CD8-positive, alpha-beta memory T cell (primary cell): ENCODE results near the gene DIP2B. TPM values are rescaled to one million over a fixed set of nuclear protein-coding genes. Genes with fewer than 3 reads are reported as not detected.
"Not testable (repeated sequence)": the region's sequence is repeated elsewhere in the genome, so short reads cannot be mapped to it uniquely, and the experiment has no call there.

Experiments
- CTCF ChIA-PET: fragments of 350-600 bp; sonication (Branson Sonifier 250); formaldehyde crosslinking; loops from one replicate; lab custom pipeline; 2021; ENCODE audit warnings: antibody characterized with exemption; lab: Charles Lee
- POLR2A ChIA-PET: fragments of 350-600 bp; sonication (Branson Sonifier 250); formaldehyde crosslinking; loops from one replicate; lab custom pipeline; 2021; ENCODE audit warnings: antibody characterized with exemption; lab: Charles Lee
- DNase-seq, 5 donors: peaks; one replicate each; pipeline versions ENCODE4 v3.0.0 to v3.0.0-alpha.2; 2020 to 2022; ENCODE audit warnings: mixed read lengths in 1 of 5
- H3K27ac ChIP-seq: one replicate; pipeline ENCODE4 v1.7.0; 2013; ENCODE audit warnings: low read depth, mild to moderate bottlenecking, low read length, moderate library complexity
- H3K27me3 ChIP-seq: 2 replicates; pipeline ENCODE4 v1.7.0; 2013; ENCODE audit warnings: low read length, mild to moderate bottlenecking; ENCODE audit not compliant: insufficient read depth, poor library complexity, severe bottlenecking
- H3K36me3 ChIP-seq: 2 replicates; pipeline ENCODE4 v1.7.0; 2013; ENCODE audit warnings: mild to moderate bottlenecking, low read length, moderate library complexity; ENCODE audit not compliant: insufficient read depth
- H3K4me1 ChIP-seq: 2 replicates; pipeline ENCODE4 v1.7.0; 2013; ENCODE audit warnings: mild to moderate bottlenecking, low read length, moderate library complexity; ENCODE audit not compliant: insufficient read depth
- H3K4me3 ChIP-seq: 2 replicates; pipeline ENCODE4 v1.7.0; 2013; ENCODE audit warnings: mild to moderate bottlenecking, low read length
- H3K9me3 ChIP-seq: 2 replicates; pipeline ENCODE4 v1.7.0; 2013; ENCODE audit warnings: mild to moderate bottlenecking, low read length
- H3K27ac Mint-ChIP-seq, 8 donors: one replicate each; pipeline ENCODE4 v1.8.0; 2020 to 2021; ENCODE audit warnings: mixed read lengths in 8 of 8, mild to moderate bottlenecking in 6 of 8, inconsistent platforms in 3 of 8, moderate library complexity in 3 of 8
- H3K27me3 Mint-ChIP-seq, 2 donors: one replicate each; pipeline ENCODE4 v1.8.0; 2020 to 2021; ENCODE audit warnings: mixed read lengths in 2 of 2, mild to moderate bottlenecking in 1 of 2, moderate library complexity in 1 of 2
- H3K36me3 Mint-ChIP-seq, 3 donors: one replicate each; pipeline ENCODE4 v1.8.0; 2020 to 2021; ENCODE audit warnings: mixed read lengths in 3 of 3, inconsistent platforms in 1 of 3, mild to moderate bottlenecking in 1 of 3
- H3K4me1 Mint-ChIP-seq, 3 donors: one replicate each; pipeline ENCODE4 v1.8.0; 2020 to 2021; ENCODE audit warnings: mixed read lengths in 3 of 3, inconsistent platforms in 1 of 3, mild to moderate bottlenecking in 1 of 3
- H3K4me3 Mint-ChIP-seq, 7 donors: one replicate each; pipeline ENCODE4 v1.8.0; 2020 to 2021; ENCODE audit warnings: mixed read lengths in 7 of 7, mild to moderate bottlenecking in 6 of 7, moderate library complexity in 4 of 7, inconsistent platforms in 2 of 7
- H3K9me3 Mint-ChIP-seq, 5 donors: one replicate each; pipeline ENCODE4 v1.8.0; 2020 to 2022; ENCODE audit warnings: mixed read lengths in 5 of 5, mild to moderate bottlenecking in 3 of 5, moderate library complexity in 2 of 5, inconsistent platforms in 1 of 5
- polyA plus RNA-seq: library from polyadenylated mRNA; unstranded; fragments of 300-500 nt; fragmentation: Illumina TruSeq; gene quantifications from one replicate; pipeline ENCODE4 v1.2.3, GENCODE V29; 2021
- total RNA-seq, 2 experiments: library from RNA; stranded (reverse); gene quantifications; one replicate each; pipeline ENCODE4 v1.2.3, GENCODE V29; 2021

DIP2B gene
- total and polyA plus RNA-seq, 3 experiments from 2014 or later = 7.9 to 21.0 (median 20.4) TPM

DNA sequence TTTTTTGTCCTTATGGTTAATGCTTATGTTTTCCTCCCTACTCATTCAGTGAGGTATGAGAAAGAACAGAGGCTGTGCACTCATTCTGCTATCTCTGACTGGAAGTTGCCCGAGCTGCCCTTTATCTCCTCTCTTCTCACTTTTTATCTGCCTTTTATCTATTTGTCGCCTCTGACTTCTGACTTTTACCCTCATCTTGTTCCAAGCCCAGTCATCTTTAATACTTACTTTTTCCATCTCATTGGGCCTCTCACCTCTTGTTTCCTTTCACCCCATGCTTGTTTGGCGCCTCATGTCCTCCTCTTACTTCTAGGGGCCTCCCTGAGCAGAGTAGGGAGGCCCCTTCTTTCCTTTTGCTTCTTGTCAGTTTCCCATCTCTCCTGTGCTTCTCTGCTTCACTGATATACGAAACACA, 50.7 kb downstream of the DIP2B start:
- ChIA-PET POLR2A (interaction anchor here (0.7 kb wide), 1 partner anchor 801 kb away, joined by 3 read pairs; no protein-coding TSS in a partner anchor), CTCF (no interaction called here)
- Histone ChIP-seq H3K27ac (no peak overlapping the region), H3K27me3 (no peaks in the 10 kb centered on the region), H3K36me3 (no peaks in the 10 kb centered on the region), H3K9me3 (no peaks in the 10 kb centered on the region), H3K4me3 (no peak overlapping the region), H3K4me1 (no peaks in the 10 kb centered on the region)
- Mint-ChIP-seq H3K9me3 (no peaks in the 10 kb centered on the region), H3K36me3 (peaks cover 4 to 16% (median 10%) of the 10 kb centered on the region in 3 donors), H3K4me3 (no peak overlapping the region), H3K4me1 (peaks cover 23 to 34% (median 26%) of the 10 kb centered on the region in 3 donors), H3K27ac (peak overlapping the region in 3 of 8 donors; percentile 18 to 75 (median 51)), H3K27me3 (no peaks in the 10 kb centered on the region)
- no peak for DNase-seq

DNA sequence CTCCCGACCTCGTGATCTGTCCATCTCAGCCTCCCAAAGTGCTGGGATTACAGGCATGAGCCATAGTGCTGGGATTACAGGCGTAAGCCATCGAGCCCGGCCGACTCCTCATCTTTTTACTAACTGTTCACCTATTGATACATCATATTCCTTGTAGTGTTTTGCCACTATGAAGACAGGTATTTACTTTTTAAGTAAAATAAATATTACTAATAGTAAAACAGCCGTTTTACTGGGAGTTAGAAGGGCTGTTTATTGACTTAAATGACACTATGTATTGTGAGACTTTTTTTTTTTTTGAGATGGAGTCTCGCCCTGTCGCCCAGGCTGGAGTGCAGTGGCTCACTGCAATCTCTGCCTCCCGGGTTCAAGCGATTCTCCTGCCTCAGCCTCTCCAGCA, 51.5 kb downstream of the DIP2B start:
- Mint-ChIP-seq H3K36me3 (peaks cover 4 to 16% (median 10%) of the 10 kb centered on the region in 3 donors), H3K27me3 (no peaks in the 10 kb centered on the region), H3K27ac (peak overlapping the region in 1 of 8 donors; percentile 22), H3K9me3 (no peaks in the 10 kb centered on the region), H3K4me1 (peaks cover 23 to 36% (median 26%) of the 10 kb centered on the region in 3 donors), H3K4me3 (no peak overlapping the region)
- no peak overlapping the region for H3K27ac ChIP-seq
- H3K36me3 ChIP-seq = no peaks in the 10 kb centered on the region
- no peak overlapping the region for H3K4me3 ChIP-seq
- no peaks in the 10 kb centered on the region for H3K27me3 ChIP-seq
- POLR2A ChIA-PET = interaction anchor here (0.7 kb wide), 1 partner anchor 800 kb away, joined by 3 read pairs; no protein-coding TSS in a partner anchor
- H3K9me3 ChIP-seq = no peaks in the 10 kb centered on the region
- no peaks in the 10 kb centered on the region for H3K4me1 ChIP-seq
- no peak for DNase-seq
- CTCF ChIA-PET = no interaction called here

DNA sequence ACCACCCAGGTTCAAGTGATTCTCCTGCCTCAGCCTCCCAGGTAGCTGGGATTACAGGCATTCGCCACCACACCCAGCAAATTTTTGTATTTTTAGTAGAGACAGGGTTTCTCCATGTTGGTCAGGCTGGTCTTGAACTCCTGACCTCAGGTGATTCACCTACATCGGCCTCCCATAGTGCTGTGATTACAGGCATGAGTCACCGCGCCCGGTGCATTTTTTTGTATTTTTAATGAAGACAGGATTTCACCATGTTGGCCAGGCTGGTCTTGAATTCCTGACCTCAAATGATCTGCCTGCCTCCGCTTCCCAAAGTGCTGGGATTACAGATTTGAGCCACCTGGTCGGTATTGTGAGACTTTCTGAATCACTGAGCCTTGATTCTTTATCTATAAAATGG, 52.0 kb downstream of the DIP2B start:
- H3K9me3 Mint-ChIP-seq, DNase-seq, H3K27me3 Mint-ChIP-seq, H3K4me3 ChIP-seq, H3K4me3 Mint-ChIP-seq, H3K27ac ChIP-seq, H3K36me3 ChIP-seq, POLR2A ChIA-PET, H3K4me1 ChIP-seq, H3K27me3 ChIP-seq, H3K27ac Mint-ChIP-seq, H3K9me3 ChIP-seq, CTCF ChIA-PET: not testable (repeated sequence)
- H3K4me1 Mint-ChIP-seq = peaks cover 21 to 36% (median 26%) of the 10 kb centered on the region in 3 donors
- peaks cover 4 to 16% (median 10%) of the 10 kb centered on the region in 3 donors for H3K36me3 Mint-ChIP-seq

DNA sequence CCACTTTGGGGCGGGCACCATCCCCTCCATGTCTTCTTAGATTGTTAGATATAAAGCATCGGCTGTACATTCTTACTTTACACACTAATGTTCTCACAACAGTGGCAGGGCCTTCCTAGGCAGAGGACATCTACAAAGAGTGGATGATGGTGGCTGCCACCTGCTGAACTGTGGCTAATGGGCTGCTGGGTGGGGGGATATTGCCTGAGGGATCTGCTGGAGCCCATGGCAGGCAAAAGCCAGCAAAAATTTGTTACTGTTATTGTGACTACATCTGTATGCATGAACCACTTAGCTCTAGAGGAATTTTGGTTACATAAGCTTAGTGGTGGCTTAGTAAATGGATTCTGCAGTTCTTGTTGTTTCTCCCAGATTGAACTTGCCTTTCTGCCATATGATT, 52.6 kb downstream of the DIP2B start:
- no peaks in the 10 kb centered on the region for H3K9me3 Mint-ChIP-seq
- ChIA-PET POLR2A (no interaction called here), CTCF (no interaction called here)
- H3K27me3 Mint-ChIP-seq = no peaks in the 10 kb centered on the region
- Histone ChIP-seq H3K27me3 (no peaks in the 10 kb centered on the region), H3K4me3 (no peak overlapping the region), H3K36me3 (no peaks in the 10 kb centered on the region), H3K9me3 (no peaks in the 10 kb centered on the region), H3K27ac (no peak overlapping the region), H3K4me1 (no peaks in the 10 kb centered on the region)
- no peak overlapping the region for H3K27ac Mint-ChIP-seq
- H3K4me1 Mint-ChIP-seq = peaks cover 21 to 36% (median 26%) of the 10 kb centered on the region in 3 donors
- peaks cover 4 to 16% (median 9%) of the 10 kb centered on the region in 3 donors for H3K36me3 Mint-ChIP-seq
- no peak overlapping the region for H3K4me3 Mint-ChIP-seq
- DNase-seq = no peak

DNA sequence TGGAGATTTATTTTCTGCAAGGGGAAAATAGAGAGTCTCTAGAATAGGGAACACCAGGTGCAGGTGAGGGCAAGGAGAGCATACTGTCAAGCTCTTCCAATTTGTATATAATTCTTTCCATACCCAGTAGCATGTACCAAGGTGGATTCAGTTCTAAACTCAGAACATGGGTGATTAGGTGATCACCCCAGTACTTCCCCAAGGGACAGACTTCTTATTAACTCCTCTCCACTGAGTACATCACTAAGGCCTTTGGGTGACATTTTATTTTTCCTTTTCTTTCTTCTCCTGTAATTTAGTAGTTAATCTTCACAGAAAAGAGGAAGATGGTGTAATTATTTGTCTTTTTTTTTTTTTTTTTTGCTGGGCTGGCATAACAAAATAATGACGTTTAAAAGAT, 54.2 kb downstream of the DIP2B start:
- Mint-ChIP-seq H3K4me1 (peaks cover 23 to 35% (median 26%) of the 10 kb centered on the region in 3 donors), H3K4me3 (no peak overlapping the region), H3K9me3 (no peaks in the 10 kb centered on the region), H3K36me3 (peaks cover 0 to 10% (median 1%) of the 10 kb centered on the region in 3 donors), H3K27ac (peak overlapping the region in 1 of 8 donors; percentile 64), H3K27me3 (no peaks in the 10 kb centered on the region)
- Histone ChIP-seq H3K27me3 (no peaks in the 10 kb centered on the region), H3K4me1 (peaks cover 3% of the 10 kb centered on the region), H3K36me3 (no peaks in the 10 kb centered on the region), H3K4me3 (no peak overlapping the region), H3K9me3 (no peaks in the 10 kb centered on the region), H3K27ac (no peak overlapping the region)
- ChIA-PET POLR2A (no interaction called here), CTCF (no interaction called here)
- DNase-seq = no peak

DNA sequence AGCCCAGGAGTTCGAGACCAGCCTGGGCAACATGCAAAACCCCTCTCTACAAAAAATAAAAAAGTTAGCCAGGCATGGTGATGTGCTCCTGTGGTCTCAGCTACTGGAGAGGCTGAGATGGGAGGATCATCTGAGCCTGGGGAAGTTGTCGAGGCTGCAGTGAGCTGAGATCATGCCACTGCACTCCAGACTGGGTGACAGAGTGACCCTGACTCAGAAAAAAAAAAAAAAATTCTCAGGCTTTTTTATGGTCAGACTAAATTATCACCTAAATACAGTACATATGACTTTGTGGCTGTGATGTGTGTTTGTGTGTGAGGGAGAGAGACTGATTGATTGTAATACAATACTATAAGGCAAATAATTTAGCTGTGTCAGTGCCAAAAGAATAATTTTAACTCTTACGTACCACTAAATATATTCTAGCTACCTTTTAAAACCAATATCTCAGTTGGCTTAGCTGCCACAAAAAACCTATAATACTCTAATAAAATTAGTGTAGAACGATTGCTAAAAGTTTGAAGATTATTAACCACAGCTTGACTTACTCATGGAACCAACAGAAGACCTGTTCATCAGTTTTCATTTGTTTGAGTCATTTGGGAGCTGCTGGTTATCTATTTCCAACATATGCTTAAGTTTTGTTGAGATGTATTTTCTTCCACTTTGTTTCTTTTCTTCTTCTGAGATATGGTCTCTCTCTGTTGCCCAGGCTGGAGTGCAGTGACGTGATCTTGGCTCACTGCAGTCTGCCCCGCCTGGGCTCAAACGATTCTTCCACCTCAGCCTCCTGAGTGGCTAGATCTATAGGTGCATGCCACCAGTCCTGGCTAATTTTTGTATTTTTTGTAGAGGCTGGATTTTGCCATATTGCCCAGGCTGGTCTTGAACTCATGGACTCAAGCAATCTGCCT, 58.0 kb downstream of the DIP2B start:
- ChIA-PET POLR2A (no interaction called here), CTCF (interaction anchor here (1.5 kb wide), 1 partner anchor 11 kb away, joined by 3 read pairs; no protein-coding TSS in a partner anchor)
- DNase-seq = no peak
- Mint-ChIP-seq H3K9me3 (no peaks in the 10 kb centered on the region), H3K36me3 (peaks cover 0 to 6% (median 1%) of the 10 kb centered on the region in 3 donors), H3K27me3 (no peaks in the 10 kb centered on the region), H3K27ac (no peak overlapping the region), H3K4me1 (peaks cover 21 to 40% (median 36%) of the 10 kb centered on the region in 3 donors), H3K4me3 (no peak overlapping the region)
- H3K36me3 ChIP-seq = no peaks in the 10 kb centered on the region
- H3K9me3 ChIP-seq = no peaks in the 10 kb centered on the region
- H3K27ac ChIP-seq = peak overlapping the region; percentile 21
- H3K4me3 ChIP-seq = no peak overlapping the region
- H3K27me3 ChIP-seq = no peaks in the 10 kb centered on the region
- peaks cover 13% of the 10 kb centered on the region for H3K4me1 ChIP-seq

DNA sequence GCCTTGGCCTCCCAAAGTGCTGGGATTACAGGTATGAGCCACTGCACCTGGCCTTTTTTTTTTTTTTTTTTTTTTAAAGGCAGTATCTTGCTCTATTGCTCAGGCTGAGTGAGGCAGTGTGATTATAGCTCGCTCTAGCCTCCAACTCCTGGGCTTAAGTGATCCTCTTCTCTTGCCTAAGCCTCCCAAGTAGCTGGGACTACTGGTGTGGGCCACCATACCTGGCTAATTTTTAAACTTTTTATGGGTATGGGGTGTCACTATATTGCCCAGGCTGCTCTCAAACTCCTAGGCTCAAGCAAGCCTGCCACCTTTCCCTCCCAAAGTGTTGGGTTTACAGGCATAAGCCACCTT, 58.6 kb downstream of the DIP2B start:
- Histone ChIP-seq H3K27ac (peak overlapping the region; percentile 21), H3K36me3 (no peaks in the 10 kb centered on the region), H3K9me3 (no peaks in the 10 kb centered on the region), H3K27me3 (no peaks in the 10 kb centered on the region), H3K4me3 (no peak overlapping the region), H3K4me1 (peaks cover 19% of the 10 kb centered on the region)
- H3K36me3 Mint-ChIP-seq = peaks cover 0 to 3% (median 2%) of the 10 kb centered on the region in 3 donors
- H3K27ac Mint-ChIP-seq = peak overlapping the region in 1 of 8 donors; percentile 21
- H3K27me3 Mint-ChIP-seq = no peaks in the 10 kb centered on the region
- H3K4me3 Mint-ChIP-seq = no peak overlapping the region
- no peaks in the 10 kb centered on the region for H3K9me3 Mint-ChIP-seq
- H3K4me1 Mint-ChIP-seq = peaks cover 25 to 41% (median 39%) of the 10 kb centered on the region in 3 donors
- no peak for DNase-seq
- ChIA-PET CTCF (interaction anchor here (1.5 kb wide), 1 partner anchor 12 kb away, joined by 3 read pairs; no protein-coding TSS in a partner anchor), POLR2A (no interaction called here)
